Neuronal stem cell (in vitro differentiated cells): ENCODE data around the gene FUT7.

Source experiments
- DNase-seq: peaks from one replicate; pipeline ENCODE4 v3.0.0-alpha.2; 2013; ENCODE audit warnings: low spot score
- H2AFZ ChIP-seq: one replicate; pipeline ENCODE4 v1.6.1; 2013; ENCODE audit warnings: mild to moderate bottlenecking, low read length, inconsistent platforms
- H2AK5ac ChIP-seq: 2 replicates; pipeline ENCODE4 v1.6.1; 2013; ENCODE audit warnings: low read depth, mild to moderate bottlenecking, inconsistent platforms, low read length, moderate library complexity, mixed read lengths
- H2BK120ac ChIP-seq: 2 replicates; pipeline ENCODE4 v1.6.1; 2013; ENCODE audit warnings: low read depth, mild to moderate bottlenecking, inconsistent platforms, low read length, moderate library complexity, mixed read lengths
- H2BK12ac ChIP-seq: one replicate; pipeline ENCODE4 v1.6.1; 2013; ENCODE audit warnings: low read length, inconsistent platforms
- H2BK15ac ChIP-seq: 2 replicates; pipeline ENCODE4 v1.6.1; 2013; ENCODE audit warnings: mild to moderate bottlenecking, low read length, inconsistent platforms, mixed read lengths
- H2BK5ac ChIP-seq: one replicate; pipeline ENCODE4 v1.6.1; 2013; ENCODE audit warnings: inconsistent platforms, mild to moderate bottlenecking, low read length, moderate library complexity
- H3K14ac ChIP-seq: one replicate; pipeline ENCODE4 v1.6.1; 2013; ENCODE audit warnings: low read length, inconsistent platforms
- H3K18ac ChIP-seq: 2 replicates; pipeline ENCODE4 v1.6.1; 2013; ENCODE audit warnings: low read length, inconsistent platforms
- H3K23ac ChIP-seq: 2 replicates; pipeline ENCODE4 v1.6.1; 2013; ENCODE audit warnings: low read depth, mild to moderate bottlenecking, mixed read lengths, low read length, inconsistent platforms; ENCODE audit not compliant: poor library complexity
- H3K27ac ChIP-seq: replicated peaks from 3 replicates; pipeline ENCODE4 v1.5.1; 2013; ENCODE audit warnings: low read length, inconsistent platforms
- H3K27me3 ChIP-seq, 3 experiments: 2 replicates each; pipeline ENCODE4 v1.6.1; 2013; ENCODE audit warnings: low read length in 3 of 3, mild to moderate bottlenecking in 2 of 3, inconsistent platforms in 1 of 3, low read depth in 1 of 3, mixed read lengths in 1 of 3, moderate library complexity in 1 of 3; ENCODE audit not compliant: control insufficient read depth in 3 of 3, insufficient read depth in 3 of 3
- H3K36me3 ChIP-seq, 2 donors: replicated peaks in 1 of 2; 2 replicates each; pipeline ENCODE4 v1.6.1; 2013; ENCODE audit warnings: low read length in 2 of 2; ENCODE audit not compliant: control insufficient read depth in 2 of 2, insufficient read depth in 2 of 2
- H3K4ac ChIP-seq: 2 replicates; pipeline ENCODE4 v1.6.1; 2013; ENCODE audit warnings: inconsistent platforms, mild to moderate bottlenecking, low read length, moderate library complexity
- H3K4me1 ChIP-seq, 2 donors: 1 replicate in 1 of 2; 2 replicates in 1 of 2; pipeline ENCODE4 v1.6.1; 2013; ENCODE audit warnings: low read length in 2 of 2, low read depth in 1 of 2; ENCODE audit not compliant: control insufficient read depth in 2 of 2, insufficient read depth in 1 of 2
- H3K4me2 ChIP-seq: one replicate; pipeline ENCODE4 v1.6.1; 2013; ENCODE audit warnings: mild to moderate bottlenecking, low read length, inconsistent platforms; ENCODE audit not compliant: insufficient read depth, poor library complexity, severe bottlenecking
- H3K4me3 ChIP-seq, 2 donors: 2 replicates each; pipeline ENCODE4 v1.5.1; 2013; ENCODE audit warnings: low read length in 2 of 2, mild to moderate bottlenecking in 2 of 2, inconsistent platforms in 1 of 2, moderate library complexity in 1 of 2
- H3K79me1 ChIP-seq: one replicate; pipeline ENCODE4 v1.6.1; 2013; ENCODE audit warnings: low read depth, mild to moderate bottlenecking, inconsistent platforms, low read length, moderate library complexity
- H3K9ac ChIP-seq: one replicate; pipeline ENCODE4 v1.6.1; 2013; ENCODE audit warnings: mild to moderate bottlenecking, low read depth, low read length, inconsistent platforms; ENCODE audit not compliant: poor library complexity
- H3K9me3 ChIP-seq, 2 donors: replicated peaks in 1 of 2; 2 replicates each; pipeline versions ENCODE3 to v1.6.1; 2013; ENCODE audit warnings: low read length in 2 of 2, mild to moderate bottlenecking in 2 of 2, inconsistent platforms in 1 of 2, low read depth in 1 of 2, mixed read lengths in 1 of 2, moderate library complexity in 1 of 2; ENCODE audit not compliant: control insufficient read depth in 2 of 2, insufficient read depth in 1 of 2
- H4K8ac ChIP-seq: one replicate; pipeline ENCODE4 v1.6.1; 2013; ENCODE audit warnings: low read depth, mild to moderate bottlenecking, inconsistent platforms, low read length, moderate library complexity
- H4K91ac ChIP-seq: one replicate; pipeline ENCODE4 v1.6.1; 2013; ENCODE audit warnings: low read length, low read depth, mild to moderate bottlenecking, inconsistent platforms; ENCODE audit not compliant: poor library complexity
- WGBS, 2 donors: extraction: QIAGEN DNeasy Blood & Tissue Kit; methylation state at CpG; one replicate each; pipeline ENCODE4 v1.1.7; 2013; ENCODE audit warnings: missing lambda C conversion rate in 2 of 2, mixed read lengths in 1 of 2; ENCODE audit not compliant: insufficient read length in 2 of 2, insufficient replicate concordance in 1 of 2; ENCODE audit errors: extremely low coverage in 2 of 2; 5-methylcytosine and 5-hydroxymethylcytosine counted together

Gene FUT7

GRCh38 chr9:137021568-137021978 is 10.3 kb downstream of the FUT7 start:
- H3K9ac ChIP-seq = no peak overlapping the region
- H3K4ac ChIP-seq = peak overlapping the region; percentile 89
- DNase-seq = no peak
- WGBS, 2 donors = no CpG with 5 or more reads among the region's 6 CpGs
- peak overlapping the region; percentile 63 for H2AK5ac ChIP-seq
- peaks cover 19 to 25% of the 10 kb centered on the region in 2 donors for H3K4me1 ChIP-seq
- H3K36me3 ChIP-seq = peaks cover 7 to 21% of the 10 kb centered on the region in 2 donors
- H2BK12ac ChIP-seq = no peak overlapping the region
- no peak overlapping the region for H3K14ac ChIP-seq
- no peaks in the 10 kb centered on the region for H3K27me3 ChIP-seq
- no peak overlapping the region for H2AFZ ChIP-seq
- no peak overlapping the region for H2BK5ac ChIP-seq
- peak overlapping the region; percentile 65 for H4K8ac ChIP-seq
- H2BK15ac ChIP-seq = no peak overlapping the region
- peak overlapping the region; percentile 85 for H3K23ac ChIP-seq
- no peak overlapping the region for H2BK120ac ChIP-seq
- peak overlapping the region; percentile 28 for H3K18ac ChIP-seq
- H3K27ac ChIP-seq = no peak overlapping the region
- no peak overlapping the region for H4K91ac ChIP-seq
- peaks cover 0 to 5% of the 10 kb centered on the region in 2 donors for H3K9me3 ChIP-seq
- peaks cover 20% of the 10 kb centered on the region for H3K79me1 ChIP-seq
- no peak overlapping the region for H3K4me2 ChIP-seq
- no peak overlapping the region for H3K4me3 ChIP-seq

GRCh38 chr9:137020771-137021567 is 10.9 kb downstream of the FUT7 start:
- Histone ChIP-seq H3K18ac (peak overlapping the region; percentile 28), H3K27ac (no peak overlapping the region), H2AFZ (no peak overlapping the region), H2BK120ac (no peak overlapping the region), H2BK12ac (no peak overlapping the region), H3K27me3 (no peaks in the 10 kb centered on the region), H3K79me1 (peaks cover 20% of the 10 kb centered on the region), H3K4me2 (no peak overlapping the region), H4K8ac (no peak overlapping the region), H2BK5ac (peak overlapping the region; percentile 5), H3K4ac (peak overlapping the region; percentile 89), H2AK5ac (peak overlapping the region; percentile 63), H3K9me3 (peaks cover 0 to 5% of the 10 kb centered on the region in 2 donors), H3K36me3 (peaks cover 13 to 25% of the 10 kb centered on the region in 2 donors), H3K4me1 (peaks cover 18 to 19% of the 10 kb centered on the region in 2 donors), H2BK15ac (peak overlapping the region; percentile 67), H3K9ac (peak overlapping the region; percentile 70), H3K4me3 (no peak overlapping the region), H3K14ac (peak overlapping the region; percentile 82), H4K91ac (no peak overlapping the region), H3K23ac (peak overlapping the region; percentile 85)
- DNase-seq = no peak
- no CpG with 5 or more reads among the region's 32 CpGs for WGBS, 2 donors

GRCh38 chr9:137019891-137020683 is 11.8 kb downstream of the FUT7 start:
- no peak overlapping the region for H2AFZ ChIP-seq
- H3K4me3 ChIP-seq = no peak overlapping the region
- H3K4me2 ChIP-seq = no peak overlapping the region
- no peak overlapping the region for H2AK5ac ChIP-seq
- no peak overlapping the region for H3K4ac ChIP-seq
- H3K4me1 ChIP-seq = peaks cover 10 to 11% of the 10 kb centered on the region in 2 donors
- H3K36me3 ChIP-seq = peaks cover 16 to 34% of the 10 kb centered on the region in 2 donors
- H2BK15ac ChIP-seq = no peak overlapping the region
- peak overlapping the region; percentile 38 for H3K14ac ChIP-seq
- no peak overlapping the region for H2BK12ac ChIP-seq
- H3K23ac ChIP-seq = no peak overlapping the region
- no peak overlapping the region for H3K27ac ChIP-seq
- no peak overlapping the region for H3K18ac ChIP-seq
- DNase-seq = no peak
- no peak overlapping the region for H4K91ac ChIP-seq
- H4K8ac ChIP-seq = no peak overlapping the region
- no CpG with 5 or more reads among the region's 34 CpGs for WGBS, 2 donors
- H3K9me3 ChIP-seq = peaks cover 0 to 6% of the 10 kb centered on the region in 2 donors
- peak overlapping the region; percentile 70 for H3K9ac ChIP-seq
- peak overlapping the region; percentile 5 for H2BK5ac ChIP-seq
- H3K27me3 ChIP-seq = no peaks in the 10 kb centered on the region
- H3K79me1 ChIP-seq = peaks cover 14% of the 10 kb centered on the region
- no peak overlapping the region for H2BK120ac ChIP-seq
